AG04449 (cell line): ENCODE measurements around the gene KPTN.

ENCODE experiments used
- CTCF ChIA-PET: fragments of 350-600 bp; formaldehyde crosslinking; extraction: SDS; loops from one replicate; lab custom pipeline; 2021; ENCODE audit warnings: antibody characterized with exemption; lab: Yijun Ruan, JAX
- POLR2A ChIA-PET: fragments of 400-600, 350-600 bp; formaldehyde crosslinking; extraction: SDS; loops from one replicate; lab custom pipeline; 2020; ENCODE audit warnings: antibody characterized with exemption, inconsistent platforms; lab: Yijun Ruan, JAX
- DNase-seq: peaks from one replicate; pipeline ENCODE4 v3.0.0-alpha.2; 2010; ENCODE audit warnings: low read depth, low spot score
- H3K4me3 ChIP-seq: 2 replicates; pipeline ENCODE4 v1.5.1; 2011; ENCODE audit warnings: low read depth, mild to moderate bottlenecking, control low read depth, low read length
- TF ChIP-seq, protein P1 (sequence below): IDR thresholded peaks from one replicate; pipeline ENCODE4 v1.5.1; 2011; ENCODE audit warnings: mild to moderate bottlenecking, moderate library complexity, low read length, control low read depth, inconsistent platforms; ENCODE audit not compliant: insufficient read depth; ENCODE audit errors: missing control alignments

KPTN gene

DNA sequence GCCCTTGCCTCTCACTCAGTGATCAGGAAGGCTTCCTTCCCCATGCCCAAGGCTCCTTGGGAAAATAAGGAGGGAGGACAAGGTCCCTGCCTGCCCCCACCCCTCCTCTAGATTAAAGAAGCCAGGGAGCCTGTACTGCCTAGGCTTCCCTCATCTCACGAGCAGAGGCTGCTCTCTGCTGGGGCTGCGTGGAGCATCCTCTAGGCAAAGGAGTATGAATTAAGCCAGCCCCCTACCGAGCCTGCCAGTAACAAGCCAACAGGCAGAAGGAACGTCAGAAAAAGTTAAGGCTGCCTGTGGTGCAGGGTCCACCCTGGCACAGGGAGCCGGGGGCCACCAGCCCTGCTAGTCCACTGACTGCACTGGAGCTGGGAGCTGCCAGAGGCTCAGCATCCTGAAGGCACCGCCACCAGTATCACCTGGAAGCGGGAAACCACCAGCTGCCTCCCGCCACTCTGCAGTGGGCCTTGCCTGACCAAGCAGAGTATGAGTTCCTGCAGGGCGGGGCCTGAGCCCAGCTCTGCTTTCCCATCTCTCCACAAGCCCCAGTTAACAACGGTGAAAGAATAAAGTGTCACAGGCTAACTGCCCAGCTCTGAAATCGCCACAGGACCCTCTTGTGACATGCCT is 24.0 kb upstream of the KPTN start:
- TF ChIP-seq, protein P1, sequence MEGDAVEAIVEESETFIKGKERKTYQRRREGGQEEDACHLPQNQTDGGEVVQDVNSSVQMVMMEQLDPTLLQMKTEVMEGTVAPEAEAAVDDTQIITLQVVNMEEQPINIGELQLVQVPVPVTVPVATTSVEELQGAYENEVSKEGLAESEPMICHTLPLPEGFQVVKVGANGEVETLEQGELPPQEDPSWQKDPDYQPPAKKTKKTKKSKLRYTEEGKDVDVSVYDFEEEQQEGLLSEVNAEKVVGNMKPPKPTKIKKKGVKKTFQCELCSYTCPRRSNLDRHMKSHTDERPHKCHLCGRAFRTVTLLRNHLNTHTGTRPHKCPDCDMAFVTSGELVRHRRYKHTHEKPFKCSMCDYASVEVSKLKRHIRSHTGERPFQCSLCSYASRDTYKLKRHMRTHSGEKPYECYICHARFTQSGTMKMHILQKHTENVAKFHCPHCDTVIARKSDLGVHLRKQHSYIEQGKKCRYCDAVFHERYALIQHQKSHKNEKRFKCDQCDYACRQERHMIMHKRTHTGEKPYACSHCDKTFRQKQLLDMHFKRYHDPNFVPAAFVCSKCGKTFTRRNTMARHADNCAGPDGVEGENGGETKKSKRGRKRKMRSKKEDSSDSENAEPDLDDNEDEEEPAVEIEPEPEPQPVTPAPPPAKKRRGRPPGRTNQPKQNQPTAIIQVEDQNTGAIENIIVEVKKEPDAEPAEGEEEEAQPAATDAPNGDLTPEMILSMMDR: no peak
- DNase-seq: no peak
- H3K4me3 ChIP-seq: no peak overlapping the region
- POLR2A ChIA-PET: no interaction called here
- CTCF ChIA-PET: interaction anchor here (1.2 to 2.0 kb wide), 2 partner anchors 25 to 191 kb away, joined by 3 to 8 read pairs; partner anchors contain the start of gene KPTN

DNA sequence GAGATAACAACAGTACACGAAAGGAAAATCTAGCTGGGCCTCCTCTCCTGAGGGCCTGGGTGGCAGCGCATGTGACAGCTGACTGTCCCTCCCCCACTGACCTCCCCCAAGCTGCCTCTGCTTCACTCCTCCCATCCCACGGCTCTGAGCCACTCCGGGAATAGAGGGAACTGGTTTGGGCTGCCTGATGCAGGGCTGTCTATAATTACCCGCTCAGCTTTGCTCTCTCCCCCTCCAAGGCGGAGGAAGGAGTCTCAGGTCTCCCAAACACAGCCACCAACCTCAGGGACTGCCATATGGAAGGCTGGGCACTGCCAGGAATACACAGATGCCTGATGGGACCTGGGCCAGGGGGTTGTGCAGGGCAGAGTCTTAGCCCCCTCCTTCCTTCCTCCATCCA is 23.0 kb upstream of the KPTN start:
- TF ChIP-seq, protein P1: no peak
- no peak overlapping the region for H3K4me3 ChIP-seq
- CTCF ChIA-PET: interaction anchor here (1.2 kb wide), 1 partner anchor 192 kb away, joined by 3 read pairs; no protein-coding TSS in a partner anchor
- POLR2A ChIA-PET: interaction anchor here (0.6 kb wide), 1 partner anchor 100 kb away, joined by 3 read pairs; no protein-coding TSS in a partner anchor
- no peak for DNase-seq

DNA sequence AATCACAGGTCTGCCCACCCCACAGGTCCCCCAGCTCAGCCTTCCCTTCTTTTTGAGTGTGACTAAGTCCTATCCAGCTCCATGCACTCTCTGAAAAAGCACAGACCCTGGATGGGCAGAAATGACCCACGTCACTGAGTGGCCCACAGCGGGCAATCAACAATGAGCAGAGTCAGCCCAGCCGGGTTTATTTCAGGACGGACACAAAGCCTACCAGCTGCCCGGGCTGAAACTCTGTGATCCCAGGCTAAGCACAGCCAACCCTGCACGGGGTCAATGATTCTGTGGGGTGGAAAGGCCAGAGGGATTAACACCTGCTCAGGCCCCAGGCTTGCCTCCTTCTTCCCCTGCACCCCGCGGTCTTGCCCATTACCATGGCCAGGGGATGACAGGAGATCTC is 22.4 kb upstream of the KPTN start:
- ChIA-PET CTCF (interaction anchor here (1.2 kb wide), 1 partner anchor 193 kb away, joined by 3 read pairs; no protein-coding TSS in a partner anchor), POLR2A (no interaction called here)
- TF ChIP-seq, protein P1: no peak
- DNase-seq: no peak
- no peak overlapping the region for H3K4me3 ChIP-seq

DNA sequence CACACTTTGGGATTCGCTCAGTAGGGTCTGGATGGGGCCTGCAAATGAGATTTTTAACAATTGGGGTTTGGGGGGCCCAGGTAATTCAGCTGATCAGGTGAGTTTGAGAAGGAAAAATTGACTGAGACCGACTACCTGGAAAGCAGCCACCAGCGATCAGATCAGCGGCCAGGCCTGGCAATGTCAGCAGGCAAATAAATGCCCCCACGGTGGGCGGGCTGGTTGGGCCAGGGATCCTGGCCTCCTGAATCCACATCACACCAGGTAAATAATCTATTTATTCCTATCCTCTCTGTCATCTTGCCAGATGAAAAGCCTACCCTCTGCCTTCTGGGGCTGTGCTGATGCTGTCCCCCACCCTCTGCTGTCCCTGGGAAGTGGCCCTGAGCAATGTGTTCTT is 21.5 kb upstream of the KPTN start:
- ChIA-PET CTCF (no interaction called here), POLR2A (no interaction called here)
- TF ChIP-seq, protein P1: no peak

DNA sequence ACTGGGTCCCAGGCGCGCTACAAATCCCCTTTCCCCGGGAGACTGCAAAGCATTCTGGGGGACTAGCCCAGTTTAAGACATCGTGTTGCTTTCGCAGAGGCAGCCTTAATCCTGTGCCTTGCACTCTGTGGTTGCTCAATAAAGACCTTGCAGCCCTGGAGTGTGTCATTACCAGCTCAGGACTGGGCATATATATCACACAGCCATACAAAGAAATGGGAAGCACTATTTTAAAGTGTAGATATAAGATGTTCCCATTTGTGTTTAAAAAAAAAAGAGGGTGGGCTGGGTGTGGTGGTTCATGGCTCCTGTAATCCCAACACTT is 19.8 kb upstream of the KPTN start:
- H3K4me3 ChIP-seq: no peak overlapping the region
- TF ChIP-seq, protein P1: no peak
- ChIA-PET CTCF (interaction anchor here (0.9 to 4.4 kb wide), 4 partner anchors 8 to 28 kb away, joined by 3 to 22 read pairs (median 10); partner anchors contain the start of genes KPTN and NAPA), POLR2A (interaction anchor here (0.7 kb wide), 1 partner anchor 9 kb away, joined by 3 read pairs; no protein-coding TSS in a partner anchor)
- DNase-seq: no peak

More for the DNA sequence above, 21.5 kb upstream of the KPTN start:
- H3K4me3 ChIP-seq: no peak overlapping the region
- no peak for DNase-seq

DNA sequence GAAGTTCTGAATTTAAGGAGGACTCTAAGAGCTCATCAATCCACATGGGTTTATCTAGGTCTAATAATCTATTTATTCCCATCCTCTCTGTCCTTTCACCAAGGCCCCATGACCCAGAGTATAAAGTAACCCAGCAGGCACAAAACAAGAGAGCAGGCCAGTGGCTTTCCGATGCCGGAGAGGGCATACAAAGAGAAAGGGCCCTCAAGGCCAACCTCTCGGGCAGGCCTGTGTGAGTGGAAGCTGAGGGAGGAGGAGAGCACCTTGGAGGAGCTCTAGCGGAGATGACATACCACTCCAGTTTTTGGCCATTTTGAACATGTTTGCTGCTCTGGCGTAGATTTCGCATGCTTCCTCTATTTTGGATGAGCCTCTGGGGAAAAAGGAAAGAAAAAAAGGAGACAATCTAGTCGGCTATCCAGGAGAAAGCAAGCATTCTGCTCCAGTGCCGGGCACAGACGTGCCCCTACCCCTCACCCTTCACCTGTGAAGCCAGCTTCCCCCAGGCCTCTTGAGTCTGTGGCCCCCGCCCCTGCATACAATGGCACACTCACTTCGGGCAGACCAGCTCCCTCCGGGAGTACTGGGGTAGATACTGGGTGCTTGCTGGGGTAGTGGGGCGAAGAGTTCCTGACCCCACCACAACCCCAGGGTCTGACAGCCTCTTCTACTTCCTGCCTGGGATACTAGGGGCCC is 19.3 kb upstream of the KPTN start:
- ChIA-PET CTCF (interaction anchor here (1.0 to 4.4 kb wide), 5 partner anchors 9 to 19 kb away, joined by 3 to 22 read pairs (median 4); partner anchors contain the start of genes KPTN and NAPA), POLR2A (no interaction called here)
- TF ChIP-seq, protein P1: no peak
- no peak for DNase-seq
- no peak overlapping the region for H3K4me3 ChIP-seq
